Nephron (organoid): ENCODE results near the gene ZDHHC14.
"Not testable (repeated sequence)": the region's sequence is repeated elsewhere in the genome, so short reads cannot be mapped to it uniquely, and the experiment has no call there.

Source experiments
- H3K27ac Mint-ChIP-seq, 3 experiments: 2 replicates each; pipeline ENCODE4 v1.8.0; 2020; ENCODE audit warnings: mixed read lengths in 3 of 3, mild to moderate bottlenecking in 2 of 3, moderate library complexity in 1 of 3
- H3K27me3 Mint-ChIP-seq: 2 replicates; pipeline ENCODE4 v1.8.0; 2021; ENCODE audit warnings: low read depth, mild to moderate bottlenecking, moderate library complexity, mixed read lengths
- H3K36me3 Mint-ChIP-seq: 2 replicates; pipeline ENCODE4 v1.8.0; 2020; ENCODE audit warnings: low read depth, mixed read lengths
- H3K4me1 Mint-ChIP-seq: 2 replicates; pipeline ENCODE4 v1.8.0; 2020; ENCODE audit warnings: mixed read lengths
- H3K4me3 Mint-ChIP-seq, 3 experiments: 2 replicates each; pipeline ENCODE4 v1.8.0; 2020; ENCODE audit warnings: mild to moderate bottlenecking in 3 of 3, mixed read lengths in 3 of 3, moderate library complexity in 2 of 3
- H3K9me3 Mint-ChIP-seq: 2 replicates; pipeline ENCODE4 v1.8.0; 2020; ENCODE audit warnings: mixed read lengths
- CTCF ChIP-seq, 3 experiments: fragments of 200-600 bp; sonication (generic); IDR thresholded peaks; one replicate each; pipeline ENCODE4 v1.5.0; 2021; ENCODE audit warnings: antibody characterized with exemption in 3 of 3; ENCODE audit not compliant: unreplicated experiment in 3 of 3

ZDHHC14 gene

GRCh38 chr6:157381631-157382621, 936 bp downstream of the ZDHHC14 start:
- Mint-ChIP-seq H3K4me3 (peak overlapping the region; percentile 89 to 91 (median 90)), H3K36me3 (no peaks in the 10 kb centered on the region), H3K9me3 (no peaks in the 10 kb centered on the region), H3K27ac (peak overlapping the region; percentile 25 to 63 (median 46)), H3K27me3 (peaks cover 20% of the 10 kb centered on the region), H3K4me1 (peaks cover 26% of the 10 kb centered on the region)
- no peak for TF ChIP-seq CTCF (IDR thresholded peaks at IDR 0.05; ENCODE audit: unreplicated experiment in 3 of 3)

- H3K9me3 Mint-ChIP-seq = no peaks in the 10 kb centered on the region
- peaks cover 26% of the 10 kb centered on the region for H3K4me1 Mint-ChIP-seq
- H3K27ac Mint-ChIP-seq = peak overlapping the region; percentile 25 to 63 (median 46)
- H3K36me3 Mint-ChIP-seq = no peaks in the 10 kb centered on the region
- H3K4me3 Mint-ChIP-seq = peak overlapping the region; percentile 89 to 91 (median 90)
- peaks cover 20% of the 10 kb centered on the region for H3K27me3 Mint-ChIP-seq
- no peak for TF ChIP-seq CTCF (IDR thresholded peaks at IDR 0.05; ENCODE audit: unreplicated experiment in 3 of 3)
Measured at GRCh38 chr6:157382821-157383220, 1.8 kb downstream of the ZDHHC14 start.

DNA sequence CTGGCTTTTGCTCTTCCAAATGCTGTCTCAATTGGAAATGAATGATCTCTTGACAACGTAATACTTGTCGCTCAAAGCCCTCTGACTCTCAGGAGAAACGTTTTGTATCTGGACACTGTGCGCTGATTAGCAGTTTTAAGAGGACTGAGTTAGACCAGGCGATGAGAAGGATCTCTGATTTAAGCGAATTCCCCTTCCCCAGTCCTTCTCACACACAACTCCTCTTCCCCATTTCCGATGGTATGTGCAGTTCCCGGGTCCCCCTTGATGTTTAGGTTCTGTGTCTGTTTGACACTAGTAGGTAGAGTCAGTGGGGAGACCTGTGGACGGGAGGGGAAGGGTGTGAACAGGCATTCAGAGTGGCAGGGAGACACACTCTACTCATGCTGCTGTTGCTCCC, 2.5 kb downstream of the ZDHHC14 start:
- Mint-ChIP-seq H3K27ac (no peak overlapping the region), H3K9me3 (peaks cover 4% of the 10 kb centered on the region), H3K27me3 (peaks cover 20% of the 10 kb centered on the region), H3K36me3 (no peaks in the 10 kb centered on the region), H3K4me1 (peaks cover 26% of the 10 kb centered on the region), H3K4me3 (peak overlapping the region; percentile 89 to 91 (median 90))
- TF ChIP-seq CTCF (IDR thresholded peaks at IDR 0.05; ENCODE audit: unreplicated experiment in 3 of 3) = no peak

- H3K36me3 Mint-ChIP-seq, H3K4me3 Mint-ChIP-seq, H3K27ac Mint-ChIP-seq: not testable (repeated sequence)
- Mint-ChIP-seq H3K27me3 (peaks cover 20% of the 10 kb centered on the region), H3K4me1 (peaks cover 19% of the 10 kb centered on the region), H3K9me3 (peaks cover 14% of the 10 kb centered on the region)
Measured at GRCh38 chr6:157384962-157385361, 4.0 kb downstream of the ZDHHC14 start.

GRCh38 chr6:157385482-157385881, 4.5 kb downstream of the ZDHHC14 start:
- Mint-ChIP-seq H3K27ac (no peak overlapping the region), H3K4me1 (peaks cover 18% of the 10 kb centered on the region), H3K9me3 (peaks cover 19% of the 10 kb centered on the region), H3K4me3 (peak overlapping the region in 2 of 3 experiments; percentile 17 to 26), H3K27me3 (peaks cover 20% of the 10 kb centered on the region), H3K36me3 (peaks cover 15% of the 10 kb centered on the region)
- no peak for TF ChIP-seq CTCF (IDR thresholded peaks at IDR 0.05; ENCODE audit: unreplicated experiment in 3 of 3)

GRCh38 chr6:157386023-157386422, 5.0 kb downstream of the ZDHHC14 start:
- peaks cover 20% of the 10 kb centered on the region for H3K27me3 Mint-ChIP-seq
- no peak for TF ChIP-seq CTCF (IDR thresholded peaks at IDR 0.05; ENCODE audit: unreplicated experiment in 3 of 3)
- H3K4me3 Mint-ChIP-seq = no peak overlapping the region
- H3K9me3 Mint-ChIP-seq = peaks cover 24% of the 10 kb centered on the region
- H3K4me1 Mint-ChIP-seq = peaks cover 18% of the 10 kb centered on the region
- no peak overlapping the region for H3K27ac Mint-ChIP-seq
- peaks cover 19% of the 10 kb centered on the region for H3K36me3 Mint-ChIP-seq
